Neutrophil (primary cell): ENCODE data around the gene S100A5.

Source experiments
- H3K27ac ChIP-seq: fragments of 200-600 bp; sonication (generic); 2 replicates; pipeline ENCODE4 v1.5.1; 2016; ENCODE audit warnings: mild to moderate bottlenecking, moderate library complexity
- H3K27me3 ChIP-seq: fragments of 200-600 bp; sonication (generic); 2 replicates; pipeline ENCODE4 v1.6.0; 2016; ENCODE audit warnings: mild to moderate bottlenecking
- H3K36me3 ChIP-seq: fragments of 200-600 bp; sonication (generic); 2 replicates; pipeline ENCODE4 v1.5.1; 2017
- H3K4me1 ChIP-seq, 2 experiments: fragments of 200-600 bp in 1 of 2; sonication (generic) in 1 of 2; 1 replicate in 1 of 2; 2 replicates in 1 of 2; pipeline versions ENCODE4 v1.5.1 to v1.6.1; 2013 to 2016; ENCODE audit warnings: low read depth in 1 of 2, low read length in 1 of 2, mild to moderate bottlenecking in 1 of 2, moderate library complexity in 1 of 2; ENCODE audit not compliant: control insufficient read depth in 1 of 2, insufficient read depth in 1 of 2
- H3K4me3 ChIP-seq, 2 experiments: fragments of 200-600 bp in 1 of 2; sonication (generic) in 1 of 2; 1 replicate in 1 of 2; 2 replicates in 1 of 2; pipeline ENCODE4 v1.5.1; 2013 to 2016; ENCODE audit warnings: low read depth in 1 of 2, low read length in 1 of 2, mild to moderate bottlenecking in 1 of 2, moderate library complexity in 1 of 2
- H3K9me3 ChIP-seq: fragments of 200-600 bp; sonication (generic); 2 replicates; pipeline ENCODE4 v1.5.1; 2016
- CTCF ChIP-seq: fragments of 200-600 bp; sonication (generic); IDR thresholded peaks from 2 replicates; pipeline ENCODE4 v1.5.1; 2016; ENCODE audit warnings: antibody characterized with exemption

The S100A5 gene

GRCh38 chr1:153534925-153535241 is 5.9 kb downstream of the S100A5 start:
- Histone ChIP-seq H3K27ac (peak overlapping the region; percentile 92), H3K4me3 (peak overlapping the region; percentile 75 to 91), H3K9me3 (no peaks in the 10 kb centered on the region), H3K36me3 (peaks cover 14% of the 10 kb centered on the region), H3K27me3 (no peaks in the 10 kb centered on the region), H3K4me1 (peaks cover 62 to 81% of the 10 kb centered on the region in 2 experiments)
- TF ChIP-seq CTCF = no peak

DNA sequence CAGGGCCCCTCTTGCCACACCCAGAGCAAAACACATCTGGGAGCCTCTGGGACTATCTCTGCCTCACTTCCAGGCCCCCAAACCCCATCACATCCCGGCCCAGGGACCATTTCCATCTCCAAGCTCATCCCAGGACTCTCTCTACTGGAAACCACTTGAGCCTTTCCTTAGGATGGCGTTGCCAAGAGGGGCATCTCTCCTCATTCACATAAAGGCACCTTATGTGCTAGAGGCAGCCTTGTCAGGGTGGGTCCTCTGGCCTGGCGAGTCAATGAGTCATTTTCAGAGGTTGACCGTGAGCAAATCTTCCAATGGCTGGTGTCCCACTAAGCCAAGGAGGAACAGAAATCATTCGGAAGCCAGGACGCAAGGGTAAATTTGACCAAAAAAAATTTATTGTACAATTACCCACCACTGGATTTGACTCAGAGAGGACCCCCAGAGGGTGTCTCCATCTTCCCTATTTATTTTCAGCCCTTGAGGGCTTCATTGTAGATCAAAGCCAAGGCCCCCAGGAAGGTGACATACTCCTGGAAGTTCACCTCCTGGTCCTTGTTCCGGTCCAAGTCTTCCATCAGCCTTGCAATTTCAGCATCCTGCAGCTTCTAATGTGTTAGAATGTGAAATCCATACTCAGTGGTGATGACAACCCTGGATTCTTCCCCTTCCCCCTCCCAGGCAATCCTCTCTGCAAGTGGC is 6.4 kb downstream of the S100A5 start:
- peaks cover 14% of the 10 kb centered on the region for H3K36me3 ChIP-seq
- H3K4me3 ChIP-seq = peak overlapping the region; percentile 75 to 91
- no peaks in the 10 kb centered on the region for H3K27me3 ChIP-seq
- peak overlapping the region; percentile 92 for H3K27ac ChIP-seq
- H3K4me1 ChIP-seq = peaks cover 57 to 76% of the 10 kb centered on the region in 2 experiments
- no peaks in the 10 kb centered on the region for H3K9me3 ChIP-seq
- no peak for TF ChIP-seq CTCF

- peaks cover 56 to 71% of the 10 kb centered on the region in 2 experiments for H3K4me1 ChIP-seq
Observed at GRCh38 chr1:153533689-153534201, 7.0 kb downstream of the S100A5 start.

DNA sequence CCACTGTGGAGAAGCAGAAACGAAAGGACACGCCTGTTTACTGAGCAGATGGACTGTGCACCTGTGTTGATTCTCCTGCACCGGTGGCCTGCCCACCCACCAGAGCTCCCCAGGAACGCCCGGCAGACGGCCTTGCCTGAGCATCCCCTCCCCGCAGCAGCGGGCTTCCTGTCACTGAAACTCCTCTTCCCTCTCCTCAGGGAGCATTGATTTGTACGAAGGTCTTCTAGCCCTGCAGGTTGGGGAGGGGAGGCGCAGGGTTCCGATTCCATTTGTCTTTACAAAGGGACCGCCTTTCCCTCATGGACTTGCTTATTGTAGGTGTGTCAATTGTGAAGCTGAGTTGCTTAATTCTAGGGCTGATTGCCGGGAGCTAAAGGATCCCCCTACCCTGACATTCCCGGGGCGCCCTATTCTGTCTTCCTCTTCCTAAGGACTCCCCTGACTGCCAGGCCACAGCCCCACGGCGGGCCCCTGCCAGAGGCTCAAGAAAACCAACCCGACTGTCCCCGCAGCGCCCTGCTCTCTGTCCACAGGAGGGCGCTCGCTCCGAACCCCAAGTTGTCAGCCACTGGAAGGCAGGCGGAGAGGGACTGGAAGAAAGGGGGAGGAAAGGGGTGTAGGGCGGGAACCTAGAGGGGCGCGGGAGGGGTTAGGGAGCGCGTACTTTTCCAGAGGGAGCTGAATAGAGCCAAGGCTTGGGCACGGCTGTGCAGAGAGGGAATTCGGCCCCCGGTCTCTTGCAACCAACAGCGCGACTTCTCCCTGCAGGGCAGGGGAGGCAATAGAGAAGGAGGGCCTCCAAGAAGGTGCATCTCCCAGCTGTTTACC is 7.8 kb downstream of the S100A5 start:
- no peaks in the 10 kb centered on the region for H3K27me3 ChIP-seq
- H3K4me1 ChIP-seq = peaks cover 53 to 64% of the 10 kb centered on the region in 2 experiments
- H3K36me3 ChIP-seq = peaks cover 14% of the 10 kb centered on the region
- TF ChIP-seq CTCF = peak; percentile 92
- no peaks in the 10 kb centered on the region for H3K9me3 ChIP-seq
- H3K27ac ChIP-seq = peak overlapping the region; percentile 92
- H3K4me3 ChIP-seq = peak overlapping the region; percentile 75 to 91

More at GRCh38 chr1:153533689-153534201, 7.0 kb downstream of the S100A5 start:
- peak overlapping the region; percentile 92 for H3K27ac ChIP-seq
- no peaks in the 10 kb centered on the region for H3K27me3 ChIP-seq
- peaks cover 14% of the 10 kb centered on the region for H3K36me3 ChIP-seq
- peak overlapping the region; percentile 75 to 91 for H3K4me3 ChIP-seq
- no peaks in the 10 kb centered on the region for H3K9me3 ChIP-seq
- no peak for TF ChIP-seq CTCF

- TF ChIP-seq CTCF = no peak
- Histone ChIP-seq H3K9me3 (no peaks in the 10 kb centered on the region), H3K36me3 (peaks cover 14% of the 10 kb centered on the region), H3K27me3 (no peaks in the 10 kb centered on the region), H3K4me3 (peak overlapping the region; percentile 75 to 91), H3K27ac (peak overlapping the region; percentile 92), H3K4me1 (peaks cover 58 to 68% of the 10 kb centered on the region in 2 experiments)
Observed at GRCh38 chr1:153532181-153532580, 8.6 kb downstream of the S100A5 start.
